Breast epithelium (tissue), 4 donors: Measurements from ENCODE around the gene GGTA1. TPM values are rescaled to one million over a fixed set of nuclear protein-coding genes. Genes with fewer than 3 reads are reported as not detected.

Source experiments
- DNase-seq, 2 donors: peaks; one replicate each; pipeline ENCODE4 v3.0.0-alpha.2; 2019; ENCODE audit warnings: low spot score in 2 of 2
- H3K27ac ChIP-seq, 2 donors: fragments of 200-600 bp; sonication (generic) in 1 of 2; one replicate each; pipeline ENCODE4 v1.5.1; 2016 to 2019; ENCODE audit warnings: mild to moderate bottlenecking in 1 of 2
- H3K27me3 ChIP-seq, 2 donors: fragments of 200-600 bp; sonication (generic) in 1 of 2; one replicate each; pipeline versions ENCODE4 v1.5.1 to v1.6.0; 2017 to 2019; ENCODE audit warnings: control low read depth in 1 of 2, mild to moderate bottlenecking in 1 of 2
- H3K36me3 ChIP-seq: fragments of 200-600 bp; one replicate; pipeline ENCODE4 v1.5.1; 2019
- H3K4me1 ChIP-seq, 2 donors: fragments of 200-600 bp; sonication (generic); one replicate each; pipeline ENCODE4 v1.5.1; 2016 to 2019; ENCODE audit warnings: control low read depth in 1 of 2
- H3K4me3 ChIP-seq, 3 donors: fragments of 200-600 bp; sonication (generic); 1 replicate in 2 of 3; 2 replicates in 1 of 3; pipeline ENCODE4 v1.5.1; 2016 to 2019; ENCODE audit warnings: mild to moderate bottlenecking in 3 of 3, moderate library complexity in 2 of 3
- H3K9me3 ChIP-seq, 2 donors: fragments of 200-600 bp; sonication (generic) in 1 of 2; one replicate each; pipeline ENCODE4 v1.5.1; 2016 to 2019; ENCODE audit warnings: control low read depth in 1 of 2
- POLR2A ChIP-seq: fragments of 450-650 bp; IDR thresholded peaks from one replicate; pipeline ENCODE4 v1.6.1; 2016; ENCODE audit warnings: antibody characterized with exemption, mild to moderate bottlenecking, moderate library complexity
- POLR2AphosphoS5 ChIP-seq, 3 donors: sonication (generic); formaldehyde crosslinking; IDR thresholded peaks; one replicate each; pipeline ENCODE4 v1.6.1; 2017; ENCODE audit warnings: antibody characterized with exemption in 3 of 3
- intact Hi-C: fragments of 100-400 bp; cut with DNase I; formaldehyde crosslinking; loops from one replicate; pipeline ENCODE4 v1.15.1; 2023; ENCODE audit warnings: low total_unique reads
- total RNA-seq, 3 donors: library from RNA; depleted of rRNA; stranded (reverse); fragments of >200 nt; gene quantifications; one replicate each; pipeline ENCODE4 v1.1.0, GENCODE V29; 2016
- TF ChIP-seq, protein P1 (sequence below), 3 donors: fragments of 450-650 bp; IDR thresholded peaks; one replicate each; pipeline ENCODE4 v1.5.1; 2016 to 2017; ENCODE audit warnings: antibody characterized with exemption in 3 of 3, mild to moderate bottlenecking in 3 of 3, moderate library complexity in 3 of 3

Gene GGTA1
- total RNA-seq, result 10 to 100 TPM in 2 of 3 donors, 1 to 10 TPM in 1; 6.2 to 29.6 (median 11.4) TPM

- peak within 1 kb of the TSS; percentile 60 to 81 (median 63) for H3K4me3 ChIP-seq
- DNase-seq, result peak; percentile 27 to 54
- peak within 1 kb of the TSS; percentile 80 to 81 for H3K27ac ChIP-seq
- no peaks in the 10 kb centered on the region for H3K4me1 ChIP-seq
- no peaks in the 10 kb centered on the region for H3K36me3 ChIP-seq
- no peaks in the 10 kb centered on the region for H3K9me3 ChIP-seq
- intact Hi-C loops, result no loop called here
- TF ChIP-seq POLR2AphosphoS5 (IDR thresholded peaks at IDR 0.05), result no peak
- TF ChIP-seq POLR2A, result no peak
- TF ChIP-seq, protein P1, sequence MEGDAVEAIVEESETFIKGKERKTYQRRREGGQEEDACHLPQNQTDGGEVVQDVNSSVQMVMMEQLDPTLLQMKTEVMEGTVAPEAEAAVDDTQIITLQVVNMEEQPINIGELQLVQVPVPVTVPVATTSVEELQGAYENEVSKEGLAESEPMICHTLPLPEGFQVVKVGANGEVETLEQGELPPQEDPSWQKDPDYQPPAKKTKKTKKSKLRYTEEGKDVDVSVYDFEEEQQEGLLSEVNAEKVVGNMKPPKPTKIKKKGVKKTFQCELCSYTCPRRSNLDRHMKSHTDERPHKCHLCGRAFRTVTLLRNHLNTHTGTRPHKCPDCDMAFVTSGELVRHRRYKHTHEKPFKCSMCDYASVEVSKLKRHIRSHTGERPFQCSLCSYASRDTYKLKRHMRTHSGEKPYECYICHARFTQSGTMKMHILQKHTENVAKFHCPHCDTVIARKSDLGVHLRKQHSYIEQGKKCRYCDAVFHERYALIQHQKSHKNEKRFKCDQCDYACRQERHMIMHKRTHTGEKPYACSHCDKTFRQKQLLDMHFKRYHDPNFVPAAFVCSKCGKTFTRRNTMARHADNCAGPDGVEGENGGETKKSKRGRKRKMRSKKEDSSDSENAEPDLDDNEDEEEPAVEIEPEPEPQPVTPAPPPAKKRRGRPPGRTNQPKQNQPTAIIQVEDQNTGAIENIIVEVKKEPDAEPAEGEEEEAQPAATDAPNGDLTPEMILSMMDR (IDR thresholded peaks at IDR 0.05), result no peak
- no peaks in the 10 kb centered on the region for H3K27me3 ChIP-seq
Measured at GRCh38 chr9:121499427-121500164, at the start of gene GGTA1. Gene GGTA1, minus strand, starts transcription at chr9:121499844. Its CDS starts 31,922 bp downstream, at chr9:121467922.

- H3K36me3 ChIP-seq, result no peaks in the 10 kb centered on the region
- no peak overlapping the region for H3K4me3 ChIP-seq
- DNase-seq, result no peak
- H3K4me1 ChIP-seq, result peaks cover 0 to 15% of the 10 kb centered on the region in 2 donors
- intact Hi-C loops, result loop anchor here (5.0 to 10.0 kb wide), 2 partner anchors 144 to 446 kb away; no protein-coding TSS in a partner anchor
- H3K27me3 ChIP-seq, result no peaks in the 10 kb centered on the region
- no peak for TF ChIP-seq POLR2AphosphoS5 (IDR thresholded peaks at IDR 0.05)
- no peak for TF ChIP-seq POLR2A
- TF ChIP-seq, protein P1 (IDR thresholded peaks at IDR 0.05), result no peak
- no peak overlapping the region for H3K27ac ChIP-seq
- H3K9me3 ChIP-seq, result no peaks in the 10 kb centered on the region
Measured at GRCh38 chr9:121548666-121549065, 49.0 kb upstream of the GGTA1 start.

- DNase-seq, result peak; percentile 92 to 95
- Histone ChIP-seq H3K27ac (peak overlapping the region in 1 of 2 donors; percentile 9), H3K36me3 (no peaks in the 10 kb centered on the region), H3K27me3 (no peaks in the 10 kb centered on the region), H3K9me3 (no peaks in the 10 kb centered on the region), H3K4me1 (peaks cover 0 to 15% of the 10 kb centered on the region in 2 donors), H3K4me3 (peak overlapping the region in 2 of 3 donors; percentile 38 to 56)
- TF ChIP-seq POLR2AphosphoS5 (IDR thresholded peaks at IDR 0.05), result peak; percentile 47 to 59 (median 55)
- TF ChIP-seq POLR2A, result no peak
- TF ChIP-seq, protein P1 (IDR thresholded peaks at IDR 0.05), result peak; percentile 86 to 96 (median 95)
- intact Hi-C loops, result loop anchor here (5.0 to 10.0 kb wide), 2 partner anchors 146 to 449 kb away; no protein-coding TSS in a partner anchor
Measured at GRCh38 chr9:121545875-121546423, 46.3 kb upstream of the GGTA1 start.

DNA sequence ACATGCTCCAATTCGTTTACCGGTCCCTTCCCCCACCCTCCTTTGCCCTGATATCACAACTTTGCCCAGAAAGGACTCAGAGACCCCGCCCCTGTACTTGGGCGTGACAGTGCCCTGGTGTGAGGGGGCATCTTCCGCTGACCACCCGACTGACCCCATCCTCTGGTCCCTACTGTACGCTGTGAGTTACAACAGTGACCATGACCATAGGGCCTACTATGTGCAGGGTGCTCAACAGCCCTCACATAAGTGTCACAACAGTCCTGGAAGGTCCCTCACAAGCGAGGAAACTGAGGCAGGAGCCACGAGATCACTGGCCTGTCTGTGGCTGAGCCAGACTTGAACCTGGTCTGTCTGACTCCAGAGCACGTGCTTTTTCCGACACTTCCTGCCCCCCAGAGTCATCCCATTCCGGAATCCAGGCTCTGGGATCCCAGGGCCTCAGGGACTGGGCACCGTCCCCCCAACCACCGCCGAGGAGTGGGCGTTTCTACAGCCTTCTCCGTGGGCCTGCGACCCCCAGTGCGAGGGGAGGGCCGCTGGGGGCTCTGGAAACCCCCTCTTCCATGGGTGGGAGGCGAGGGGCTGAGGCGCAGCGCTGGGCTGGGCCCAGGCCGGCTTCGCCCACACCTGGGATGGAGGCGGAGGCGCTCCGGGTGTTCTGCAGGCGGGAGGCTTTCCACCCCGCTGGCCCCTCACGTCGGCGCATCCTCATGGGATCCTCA lies 45.7 kb upstream of the GGTA1 start:
- intact Hi-C loops, result loop anchor here (5.0 to 10.0 kb wide), 2 partner anchors 147 to 449 kb away; no protein-coding TSS in a partner anchor
- Histone ChIP-seq H3K9me3 (no peaks in the 10 kb centered on the region), H3K36me3 (no peaks in the 10 kb centered on the region), H3K27me3 (no peaks in the 10 kb centered on the region), H3K4me3 (peak overlapping the region in 2 of 3 donors; percentile 38 to 56), H3K27ac (no peak overlapping the region), H3K4me1 (peaks cover 0 to 10% of the 10 kb centered on the region in 2 donors)
- TF ChIP-seq POLR2A, result no peak
- TF ChIP-seq POLR2AphosphoS5 (IDR thresholded peaks at IDR 0.05), result no peak
- TF ChIP-seq, protein P1 (IDR thresholded peaks at IDR 0.05), result no peak
- no peak for DNase-seq
